SK-N-SH (cell line): ENCODE data around the gene CCNJL. TPM values are rescaled to one million over a fixed set of nuclear protein-coding genes. Genes with fewer than 3 reads are reported as not detected.

ENCODE experiments used
- CTCF ChIA-PET: fragments of 300-600, 350-600 bp; formaldehyde crosslinking; extraction: SDS; loops from one replicate; lab custom pipeline; 2021; lab: Yijun Ruan, JAX
- POLR2A ChIA-PET: fragments of 350-600 bp; sonication (Branson Sonifier 250); formaldehyde crosslinking; extraction: SDS; loops from one replicate; lab custom pipeline; 2020; ENCODE audit warnings: antibody characterized with exemption, inconsistent platforms; lab: Yijun Ruan, JAX
- DNase-seq: peaks from one replicate; pipeline ENCODE4 v3.0.0; 2012
- H2AFZ ChIP-seq: fragments of 200-600 bp; sonication (generic); 2 replicates; pipeline ENCODE4 v1.8.1; 2016; ENCODE audit warnings: antibody characterized with exemption, mild to moderate bottlenecking, low read depth
- H3F3A ChIP-seq: fragments of 200-600 bp; sonication (generic); replicated peaks from 2 replicates; pipeline ENCODE3; 2016; ENCODE audit warnings: antibody characterized with exemption, mild to moderate bottlenecking; ENCODE audit not compliant: insufficient read depth
- H3K27ac ChIP-seq, 2 experiments: fragments of 200-500 bp in 1 of 2; fragments of 200-600 bp in 1 of 2; sonication (Bioruptor generic) in 1 of 2; sonication (generic), shearing (Covaris generic) in 1 of 2; 2 replicates each; pipeline versions ENCODE4 v1.5.1 to v1.6.1; 2014 to 2016; ENCODE audit warnings: low read depth in 2 of 2, inconsistent platforms in 1 of 2, low read length in 1 of 2, mild to moderate bottlenecking in 1 of 2, mixed read lengths in 1 of 2
- H3K27me3 ChIP-seq: fragments of 200-600 bp; sonication (generic), shearing (Covaris generic); 2 replicates; pipeline ENCODE4 v1.6.1; 2016; ENCODE audit warnings: mixed run types; ENCODE audit not compliant: insufficient read depth
- H3K36me3 ChIP-seq, 2 experiments: fragments of 200-500 bp in 1 of 2; fragments of 200-600 bp in 1 of 2; sonication (Bioruptor generic) in 1 of 2; sonication (generic) in 1 of 2; replicated peaks in 1 of 2; 2 replicates each; pipeline versions ENCODE3 to v1.5.1; 2014 to 2016; ENCODE audit warnings: low read length in 1 of 2, mild to moderate bottlenecking in 1 of 2; ENCODE audit not compliant: insufficient read depth in 2 of 2, control insufficient read depth in 1 of 2
- H3K4me1 ChIP-seq, 2 experiments: fragments of 200-500 bp in 1 of 2; fragments of 200-600 bp in 1 of 2; sonication (Bioruptor generic) in 1 of 2; sonication (generic), shearing (Covaris generic) in 1 of 2; 2 replicates each; pipeline versions ENCODE4 v1.5.1 to v1.6.1; 2014 to 2016; ENCODE audit warnings: low read depth in 1 of 2, low read length in 1 of 2, mixed run types in 1 of 2; ENCODE audit not compliant: insufficient read depth in 2 of 2, control insufficient read depth in 1 of 2
- H3K4me2 ChIP-seq: fragments of 200-600 bp; sonication (generic), shearing (Covaris generic); 2 replicates; pipeline ENCODE4 v1.6.1; 2017; ENCODE audit warnings: mixed run types
- H3K4me3 ChIP-seq, 2 experiments: fragments of 200-500 bp in 1 of 2; fragments of 200-600 bp in 1 of 2; sonication (Bioruptor generic) in 1 of 2; sonication (generic), shearing (Covaris generic) in 1 of 2; 2 replicates each; pipeline versions ENCODE4 v1.5.1 to v1.8.1; 2014 to 2016; ENCODE audit warnings: low read depth in 2 of 2, inconsistent platforms in 1 of 2, low read length in 1 of 2, mild to moderate bottlenecking in 1 of 2, mixed read lengths in 1 of 2, moderate library complexity in 1 of 2
- H3K79me2 ChIP-seq: fragments of 200-600 bp; sonication (generic); 2 replicates; pipeline ENCODE4 v1.8.1; 2017; ENCODE audit warnings: mild to moderate bottlenecking; ENCODE audit not compliant: insufficient read depth
- H3K9ac ChIP-seq: fragments of 200-600 bp; sonication (generic); 2 replicates; pipeline ENCODE4 v1.6.1; 2017; ENCODE audit warnings: mixed run types
- H3K9me2 ChIP-seq: fragments of 200-600 bp; sonication (generic); 2 replicates; pipeline ENCODE4 v1.6.1; 2017; ENCODE audit warnings: mixed run types
- H3K9me3 ChIP-seq: fragments of 200-600 bp; sonication (generic); 2 replicates; pipeline ENCODE4 v1.6.1; 2017; ENCODE audit warnings: mixed run types, mild to moderate bottlenecking, moderate library complexity
- H4K20me1 ChIP-seq: fragments of 200-600 bp; sonication (generic); 2 replicates; pipeline ENCODE4 v1.6.1; 2017; ENCODE audit warnings: mild to moderate bottlenecking, mixed run types; ENCODE audit not compliant: insufficient read depth
- EP300 ChIP-seq, 2 experiments: IDR thresholded peaks; 2 replicates each; pipeline versions ENCODE4 v1.4.0 to v1.6.1; 2012; ENCODE audit warnings: borderline replicate concordance in 1 of 2, low read depth in 1 of 2, low read length in 1 of 2
- EZH2phosphoT487 ChIP-seq: fragments of 200-600 bp; sonication (generic); IDR thresholded peaks from 2 replicates; pipeline ENCODE4 v1.6.1; 2017; ENCODE audit warnings: low read depth, mixed run types, mild to moderate bottlenecking, antibody characterized with exemption, moderate library complexity, borderline replicate concordance
- FOSL2 ChIP-seq: IDR thresholded peaks from 2 replicates; pipeline ENCODE4 v1.4.0; 2012; ENCODE audit warnings: low read depth, mild to moderate bottlenecking, moderate library complexity, borderline replicate concordance
- FOXJ3 ChIP-seq: sonication (generic); formaldehyde crosslinking; IDR thresholded peaks from 2 replicates; pipeline ENCODE4 v1.5.1; 2020; ENCODE audit warnings: mild to moderate bottlenecking, missing genetic modification reagents
- GATA2 ChIP-seq: sonication (generic); formaldehyde crosslinking; IDR thresholded peaks from 2 replicates; pipeline ENCODE4 v1.5.0; 2020; ENCODE audit warnings: mild to moderate bottlenecking, missing genetic modification reagents
- MAX ChIP-seq: IDR thresholded peaks from 2 replicates; pipeline ENCODE4 v1.4.0; 2012; ENCODE audit warnings: low read depth
- RCOR1 ChIP-seq: fragments of 150-350 bp; IDR thresholded peaks from 2 replicates; pipeline ENCODE4 v1.6.1; 2017; ENCODE audit warnings: antibody characterized with exemption, low read length
- RFX5 ChIP-seq: IDR thresholded peaks from 2 replicates; pipeline ENCODE4 v1.6.1; 2012; ENCODE audit warnings: mild to moderate bottlenecking, improper control_type of control experiment, low read length
- SIN3A ChIP-seq: IDR thresholded peaks from 2 replicates; pipeline ENCODE4 v1.6.1; 2012; ENCODE audit warnings: low read depth, mild to moderate bottlenecking, low read length, moderate library complexity, borderline replicate concordance
- TEAD4 ChIP-seq: IDR thresholded peaks from 2 replicates; pipeline ENCODE4 v1.4.0; 2012; ENCODE audit warnings: mild to moderate bottlenecking, borderline replicate concordance; ENCODE audit not compliant: insufficient read depth
- USF2 ChIP-seq: fragments of 150-350 bp; IDR thresholded peaks from 2 replicates; pipeline ENCODE4 v1.6.1; 2017; ENCODE audit warnings: antibody characterized with exemption, low read length, low read depth, borderline replicate concordance
- WGBS: methylation state at CpG from one replicate; pipeline ENCODE4 v1.1.6; 2017; ENCODE audit warnings: low lambda C conversion rate; 5-methylcytosine and 5-hydroxymethylcytosine counted together
- polyA plus RNA-seq, 3 experiments: library from polyadenylated mRNA; depleted of rRNA; stranded (reverse); fragments of >200 nt; gene quantifications; 2 replicates each; pipeline ENCODE4 v1.2.3, GENCODE V29; 2012
- TF ChIP-seq, protein P1 (sequence below): IDR thresholded peaks from 2 replicates; pipeline ENCODE4 v1.4.0; 2012; ENCODE audit warnings: low read depth, borderline replicate concordance

The CCNJL gene
- polyA plus RNA-seq, 1 of the 3 experiments (the other 2 are of a cell fraction) = 7.1 TPM

- 69% methylated on average over 4 of the region's 4 CpGs for WGBS
- no peaks in the 10 kb centered on the region for H4K20me1 ChIP-seq
These were observed 49.0 kb downstream of the CCNJL start for GRCh38 chr5:160263326-160263855.

DNA sequence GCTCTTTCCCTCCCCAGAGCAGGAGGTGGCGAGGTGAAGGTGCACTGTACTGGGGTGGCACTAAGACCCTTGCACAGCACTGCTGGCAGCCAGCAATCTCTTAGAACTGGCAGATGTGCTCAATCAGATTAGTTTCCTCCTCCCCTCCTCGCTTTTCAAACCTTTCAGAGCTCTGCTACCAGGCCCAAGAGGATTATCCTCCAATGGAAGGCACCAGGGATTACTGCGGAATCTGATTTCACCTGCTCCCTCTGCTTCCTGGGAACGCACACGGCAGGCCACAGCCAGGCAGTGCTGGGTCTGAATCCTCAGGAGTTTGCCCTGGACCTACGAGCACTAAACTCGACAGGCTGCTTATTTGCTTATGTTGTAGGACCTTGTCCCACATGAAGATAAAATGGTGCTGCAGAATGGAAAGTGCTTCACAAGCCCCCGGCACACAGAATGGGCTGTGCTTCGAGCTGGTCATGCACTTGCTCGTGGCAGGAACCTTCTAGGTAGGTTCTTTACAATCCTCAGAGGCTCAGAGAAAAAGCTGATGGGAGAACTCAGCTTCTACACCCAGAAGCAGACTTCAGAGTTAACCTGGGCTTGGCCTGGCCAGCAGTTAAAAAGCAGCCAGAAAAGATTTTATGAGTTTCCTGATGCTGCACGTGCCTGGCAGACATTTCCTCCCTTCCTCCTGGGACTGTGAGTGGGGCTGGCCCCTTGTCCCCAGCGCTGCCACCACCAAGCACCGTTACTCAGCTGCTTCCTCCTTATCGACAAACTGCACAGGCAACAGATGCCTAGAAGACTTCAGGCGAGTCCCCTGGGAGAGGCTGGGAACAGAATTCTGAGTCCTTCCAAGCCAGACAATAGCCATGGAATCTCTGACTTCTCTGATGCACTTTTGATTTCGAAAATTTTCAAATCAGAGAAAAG lies 50.0 kb downstream of the CCNJL start:
- peak overlapping the region in 1 of 2 experiments; percentile 87; a peak in 2 of 4 replicates for H3K27ac ChIP-seq
- TF ChIP-seq GATA2 = peak; percentile 71
- TF ChIP-seq RCOR1 = 0 out of 2 replicates have a peak, but pooled peaks have one; percentile 18
- TF ChIP-seq EZH2phosphoT487 = no peak
- TF ChIP-seq, all 33 proteins: peak for 2
- H3K4me3 ChIP-seq = no peak overlapping the region
- ChIA-PET CTCF (interaction anchor here (0.7 to 1.3 kb wide), 7 partner anchors 14 to 83 kb away, joined by 3 to 5 read pairs (median 3); no protein-coding TSS in a partner anchor), POLR2A (interaction anchor here (0.5 to 2.6 kb wide), 4 partner anchors 12 to 137 kb away, joined by 4 to 9 read pairs (median 6); no protein-coding TSS in a partner anchor)
- no peaks in the 10 kb centered on the region for H3K79me2 ChIP-seq
- peak; percentile 75 for DNase-seq
- no peak overlapping the region for H2AFZ ChIP-seq
- peaks cover 0 to 43% of the 10 kb centered on the region in 2 experiments; a peak in 3 of 4 replicates for H3K4me1 ChIP-seq
- no peaks in the 10 kb centered on the region for H3K36me3 ChIP-seq
- no peaks in the 10 kb centered on the region for H3K9me2 ChIP-seq
- 82% methylated on average over 14 of the region's 16 CpGs for WGBS
- no peaks in the 10 kb centered on the region for H4K20me1 ChIP-seq
- no peak overlapping the region for H3K9ac ChIP-seq
- no peaks in the 10 kb centered on the region for H3K27me3 ChIP-seq
- no peaks in the 10 kb centered on the region for H3K9me3 ChIP-seq
- no peak overlapping the region for H3K4me2 ChIP-seq
- peaks cover 3% of the 10 kb centered on the region for H3F3A ChIP-seq

More at GRCh38 chr5:160263326-160263855, 49.0 kb downstream of the CCNJL start:
- peak; percentile 47 for DNase-seq
- TF ChIP-seq SIN3A = no peak
- TF ChIP-seq MAX = no peak
- TF ChIP-seq FOSL2 = no peak
- TF ChIP-seq, protein P1, sequence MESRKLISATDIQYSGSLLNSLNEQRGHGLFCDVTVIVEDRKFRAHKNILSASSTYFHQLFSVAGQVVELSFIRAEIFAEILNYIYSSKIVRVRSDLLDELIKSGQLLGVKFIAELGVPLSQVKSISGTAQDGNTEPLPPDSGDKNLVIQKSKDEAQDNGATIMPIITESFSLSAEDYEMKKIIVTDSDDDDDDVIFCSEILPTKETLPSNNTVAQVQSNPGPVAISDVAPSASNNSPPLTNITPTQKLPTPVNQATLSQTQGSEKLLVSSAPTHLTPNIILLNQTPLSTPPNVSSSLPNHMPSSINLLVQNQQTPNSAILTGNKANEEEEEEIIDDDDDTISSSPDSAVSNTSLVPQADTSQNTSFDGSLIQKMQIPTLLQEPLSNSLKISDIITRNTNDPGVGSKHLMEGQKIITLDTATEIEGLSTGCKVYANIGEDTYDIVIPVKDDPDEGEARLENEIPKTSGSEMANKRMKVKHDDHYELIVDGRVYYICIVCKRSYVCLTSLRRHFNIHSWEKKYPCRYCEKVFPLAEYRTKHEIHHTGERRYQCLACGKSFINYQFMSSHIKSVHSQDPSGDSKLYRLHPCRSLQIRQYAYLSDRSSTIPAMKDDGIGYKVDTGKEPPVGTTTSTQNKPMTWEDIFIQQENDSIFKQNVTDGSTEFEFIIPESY = no peak
- TF ChIP-seq TEAD4 = no peak
- TF ChIP-seq USF2 = no peak
- no peak for TF ChIP-seq RFX5
- TF ChIP-seq EP300 (IDR thresholded peaks at IDR 0.05; ENCODE audit: borderline replicate concordance in 1 of 2, low read depth in 1 of 2, low read length in 1 of 2) = no peak
- 0 out of 2 replicates have a peak, but pooled peaks have one; percentile 16 for TF ChIP-seq FOXJ3
- Histone ChIP-seq H3K9me2 (no peaks in the 10 kb centered on the region), H3K4me2 (no peak overlapping the region), H3K9me3 (no peaks in the 10 kb centered on the region), H3K79me2 (no peaks in the 10 kb centered on the region), H3K36me3 (peaks cover 0 to 2% of the 10 kb centered on the region in 2 experiments), H3F3A (no peaks in the 10 kb centered on the region), H3K27ac (peak overlapping the region in 1 of 2 experiments; percentile 87; a peak in 2 of 4 replicates), H3K27me3 (no peaks in the 10 kb centered on the region), H3K4me3 (no peak overlapping the region), H2AFZ (no peak overlapping the region), H3K4me1 (peaks cover 0 to 43% of the 10 kb centered on the region in 2 experiments; a peak in 3 of 4 replicates), H3K9ac (no peak overlapping the region)
- ChIA-PET CTCF (interaction anchor here (1.1 kb wide), 2 partner anchors 21 to 82 kb away, joined by 3 to 4 read pairs; no protein-coding TSS in a partner anchor), POLR2A (interaction anchor here (0.7 to 2.6 kb wide), 4 partner anchors 13 to 98 kb away, joined by 4 to 9 read pairs (median 6); no protein-coding TSS in a partner anchor)
